MCF 10A (cell line): ENCODE measurements around the gene LRRC37A2. TPM values are rescaled to one million over a fixed set of nuclear protein-coding genes. Genes with fewer than 3 reads are reported as not detected.
"Not testable (repeated sequence)": the region's sequence is repeated elsewhere in the genome, so short reads cannot be mapped to it uniquely, and the experiment has no call there.

Experiments used
- BruUV-seq: library from RNA; stranded (reverse); fragments of 400-500 nt; replicated peaks from 2 replicates; lab custom pipeline; 2021; lab: Mats Ljungman, UMichigan
- CTCF ChIA-PET: fragments of 300-600 bp; sonication (Branson Sonifier 250); formaldehyde crosslinking; extraction: SDS; loops from one replicate; lab custom pipeline; 2021; ENCODE audit warnings: antibody characterized with exemption, inconsistent platforms; lab: Yijun Ruan, JAX
- POLR2A ChIA-PET: fragments of 300-600, 350-650 bp; sonication (Branson Sonifier 250); formaldehyde crosslinking; extraction: SDS; loops from one replicate; lab custom pipeline; 2020; ENCODE audit warnings: antibody characterized with exemption, inconsistent platforms; lab: Yijun Ruan, JAX
- DNase-seq: peaks from one replicate; pipeline ENCODE4 v3.0.0-alpha.2; 2018; ENCODE audit not compliant: unreplicated experiment
- H3K27ac Mint-ChIP-seq: one replicate; pipeline ENCODE4 v1.8.0; 2022; ENCODE audit warnings: mild to moderate bottlenecking, low read depth, mixed read lengths; ENCODE audit not compliant: unreplicated experiment
- H3K27me3 Mint-ChIP-seq: one replicate; pipeline ENCODE4 v1.8.0; 2022; ENCODE audit warnings: mixed read lengths; ENCODE audit not compliant: insufficient read depth, unreplicated experiment
- H3K36me3 Mint-ChIP-seq: one replicate; pipeline ENCODE4 v1.8.0; 2022; ENCODE audit warnings: mild to moderate bottlenecking, moderate library complexity, mixed read lengths; ENCODE audit not compliant: insufficient read depth, unreplicated experiment
- H3K4me1 Mint-ChIP-seq: one replicate; pipeline ENCODE4 v1.8.0; 2022; ENCODE audit warnings: mixed read lengths; ENCODE audit not compliant: insufficient read depth, unreplicated experiment
- H3K4me3 Mint-ChIP-seq: one replicate; pipeline ENCODE4 v1.8.0; 2022; ENCODE audit warnings: mild to moderate bottlenecking, moderate library complexity, mixed read lengths; ENCODE audit not compliant: unreplicated experiment
- H3K9me3 Mint-ChIP-seq: one replicate; pipeline ENCODE4 v1.8.0; 2022; ENCODE audit warnings: mixed read lengths; ENCODE audit not compliant: unreplicated experiment
- intact Hi-C: fragments of 100-400 bp; cut with micrococcal nuclease; formaldehyde crosslinking; loops from 2 replicates; pipeline ENCODE4 v1.14.1; 2022
- total RNA-seq: library from RNA; stranded (reverse); gene quantifications from 2 replicates; pipeline ENCODE4 v1.2.3, GENCODE V29; 2022

The LRRC37A2 gene
- total RNA-seq, 1 experiment from 2014 or later: 6.1 TPM

DNA sequence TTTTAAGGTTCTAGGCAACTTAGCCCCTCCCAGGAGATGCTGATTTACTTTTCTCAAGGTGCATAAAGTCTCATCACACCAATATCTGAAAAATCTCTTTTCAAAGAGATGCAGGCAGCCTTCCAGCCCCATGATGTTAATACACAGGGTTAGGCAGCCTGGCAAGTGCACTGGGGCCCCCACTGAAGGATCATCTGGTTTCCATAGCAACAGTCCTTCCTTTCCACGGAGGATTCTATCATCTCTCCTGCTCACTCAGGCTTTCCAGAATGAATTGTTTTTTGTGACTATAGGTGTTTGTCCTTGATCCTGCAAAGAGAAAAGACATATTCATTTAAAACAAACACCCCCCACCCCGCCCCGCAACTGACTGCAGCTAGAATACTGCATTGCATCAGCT lies 73.2 kb downstream of the LRRC37A2 start:
- H3K27ac Mint-ChIP-seq, BruUV-seq, H3K9me3 Mint-ChIP-seq, CTCF ChIA-PET, intact Hi-C loops, H3K4me1 Mint-ChIP-seq, H3K4me3 Mint-ChIP-seq, H3K36me3 Mint-ChIP-seq, POLR2A ChIA-PET, H3K27me3 Mint-ChIP-seq, DNase-seq: not testable (repeated sequence)

DNA sequence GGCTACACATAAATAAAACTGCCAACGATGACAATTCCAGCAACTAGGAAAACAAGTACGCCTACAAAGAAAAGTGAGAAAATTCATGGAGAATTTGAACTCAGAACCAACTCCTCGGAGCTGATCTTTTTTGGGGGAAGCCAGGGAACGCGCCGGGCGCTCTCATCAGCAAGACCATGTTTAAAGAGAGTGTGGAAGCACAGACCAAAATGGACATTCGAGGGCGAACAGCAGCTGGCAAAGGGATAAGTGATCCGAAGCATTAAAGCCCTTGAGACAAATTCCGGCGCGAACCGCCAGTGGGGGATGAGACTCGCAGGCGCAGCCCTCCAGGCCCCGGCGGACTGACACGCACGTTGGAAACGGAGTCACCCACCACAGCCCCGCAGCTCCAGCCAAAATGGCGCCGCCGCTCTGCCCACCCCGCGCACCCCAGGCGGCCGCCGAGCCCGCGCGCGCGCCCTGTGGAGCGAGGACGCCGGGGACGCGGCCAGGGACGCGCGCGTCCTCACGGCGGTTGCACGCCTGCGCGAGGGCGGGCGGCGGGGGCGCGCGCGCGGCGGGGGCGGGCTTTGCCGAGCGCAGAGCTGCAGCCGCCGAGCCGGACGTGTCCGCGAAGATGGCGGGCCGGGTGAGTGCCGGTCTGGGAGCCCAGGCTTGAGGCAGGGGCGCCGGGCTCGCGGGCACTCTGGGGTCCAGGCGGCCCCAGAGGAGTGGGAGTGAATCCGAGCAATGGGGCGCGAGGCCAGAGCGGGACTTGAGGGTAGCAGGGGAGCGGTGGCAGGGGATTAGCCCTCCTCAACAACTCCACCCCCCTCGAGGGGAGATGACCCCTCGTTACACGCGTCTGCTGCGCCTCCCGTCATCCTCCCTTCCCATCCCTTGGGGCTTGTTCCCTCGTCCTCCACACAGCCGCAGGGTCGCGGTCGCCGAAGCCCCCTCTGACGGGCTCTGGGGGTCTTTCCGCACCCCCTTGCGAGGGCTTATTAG lies 78.2 kb downstream of the LRRC37A2 start, which contains the start of gene NSF:
TSS of gene NSF (plus strand) at position 513 of the 990 bp plus-strand sequence. CDS start at position 620, 107 bp downstream.
- H3K4me3 Mint-ChIP-seq, H3K9me3 Mint-ChIP-seq, BruUV-seq, H3K27ac Mint-ChIP-seq, intact Hi-C loops, H3K4me1 Mint-ChIP-seq, POLR2A ChIA-PET, DNase-seq, CTCF ChIA-PET, H3K27me3 Mint-ChIP-seq, H3K36me3 Mint-ChIP-seq: not testable (repeated sequence)

DNA sequence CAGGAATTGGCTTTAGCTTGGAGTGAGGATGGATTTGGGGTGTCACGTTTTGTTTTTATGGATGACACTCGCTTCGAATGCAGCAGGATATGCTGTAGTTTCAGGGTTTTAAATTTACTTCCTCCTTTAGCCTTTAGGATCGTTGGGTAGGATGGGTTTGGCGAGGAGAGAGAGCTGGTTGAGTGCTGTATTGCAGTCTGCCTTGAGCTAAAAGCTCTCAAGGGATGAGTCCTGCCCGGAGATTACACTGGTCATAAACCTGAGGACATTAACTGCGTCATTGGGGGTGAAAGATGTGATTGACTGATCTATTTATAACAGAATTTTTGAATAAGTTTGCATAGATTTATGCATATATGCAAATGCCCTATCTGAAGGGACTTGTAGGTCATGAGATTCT lies 79.1 kb downstream of the LRRC37A2 start:
- H3K9me3 Mint-ChIP-seq, H3K4me1 Mint-ChIP-seq, H3K36me3 Mint-ChIP-seq, H3K4me3 Mint-ChIP-seq, DNase-seq, H3K27me3 Mint-ChIP-seq, H3K27ac Mint-ChIP-seq, POLR2A ChIA-PET, intact Hi-C loops, CTCF ChIA-PET: not testable (repeated sequence)
- TSS peak; percentile 25 for BruUV-seq

DNA sequence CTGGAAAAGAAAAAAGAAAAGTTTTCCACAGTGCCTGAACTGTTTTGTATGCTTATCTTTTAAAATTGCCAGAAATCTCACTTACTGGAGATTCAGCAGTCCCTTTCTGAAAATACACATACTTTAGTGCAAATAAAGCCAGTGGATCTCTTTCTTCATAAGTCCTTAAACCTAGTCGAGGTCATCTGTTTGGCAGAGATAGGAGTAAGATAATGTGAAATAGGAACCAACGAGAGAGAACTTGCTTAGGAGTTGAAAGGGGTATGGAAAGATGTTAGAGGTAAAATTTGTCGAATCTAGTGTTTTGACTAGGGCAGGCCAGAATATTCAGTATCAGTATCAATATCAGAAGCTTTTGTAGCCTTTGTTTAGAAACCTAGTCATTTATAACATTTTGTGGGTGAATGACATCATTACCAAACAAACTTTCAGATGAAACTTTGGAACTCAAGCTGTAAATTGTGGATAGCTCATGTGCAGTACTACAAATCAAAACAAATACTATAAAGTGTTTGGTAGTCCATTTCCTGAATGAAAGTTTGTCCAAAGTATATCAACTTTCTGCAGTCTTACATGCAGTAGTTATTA lies 86.2 kb downstream of the LRRC37A2 start:
- H3K27ac Mint-ChIP-seq, CTCF ChIA-PET, BruUV-seq, H3K9me3 Mint-ChIP-seq, H3K4me3 Mint-ChIP-seq, POLR2A ChIA-PET, DNase-seq, H3K27me3 Mint-ChIP-seq, H3K36me3 Mint-ChIP-seq, H3K4me1 Mint-ChIP-seq, intact Hi-C loops: not testable (repeated sequence)

DNA sequence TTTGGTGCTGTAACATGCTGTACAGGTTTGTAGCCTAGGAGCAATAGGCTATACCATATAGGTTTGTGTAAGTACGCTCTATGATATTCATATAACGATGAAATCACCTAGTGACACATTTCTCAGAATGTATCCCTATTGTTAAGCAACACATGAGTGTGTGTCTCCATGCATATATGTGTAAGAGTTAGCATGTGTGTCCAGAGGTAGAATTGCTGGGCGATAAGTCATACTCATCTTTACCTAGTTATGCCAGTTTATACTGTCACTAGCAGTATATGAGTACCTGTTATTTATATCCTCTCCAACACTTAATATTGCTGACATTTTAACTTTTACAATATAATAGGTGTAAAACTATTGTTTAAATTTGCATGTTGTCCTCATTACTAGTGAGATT lies 88.5 kb downstream of the LRRC37A2 start:
- H3K27me3 Mint-ChIP-seq, H3K4me3 Mint-ChIP-seq, POLR2A ChIA-PET, H3K27ac Mint-ChIP-seq, H3K36me3 Mint-ChIP-seq, CTCF ChIA-PET, intact Hi-C loops, DNase-seq, BruUV-seq, H3K4me1 Mint-ChIP-seq, H3K9me3 Mint-ChIP-seq: not testable (repeated sequence)

DNA sequence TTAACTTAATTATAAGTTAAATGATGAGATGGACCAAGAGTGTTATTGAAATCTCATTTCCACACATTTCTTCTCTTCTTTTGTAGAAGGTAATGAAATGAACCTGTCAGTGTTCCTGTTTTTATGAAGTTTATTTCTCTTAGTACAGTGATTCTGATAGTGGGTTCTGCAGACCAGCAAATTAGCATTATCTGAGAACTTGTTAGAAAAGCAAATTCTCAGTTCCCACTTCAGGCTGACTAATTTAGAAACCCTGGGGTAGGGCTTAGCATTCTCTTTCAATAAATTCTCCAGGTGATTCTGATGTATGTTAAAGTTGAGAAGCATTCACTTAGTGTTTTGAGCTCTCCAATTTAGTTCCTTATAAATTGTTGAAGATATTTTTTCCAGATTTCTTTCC lies 90.9 kb downstream of the LRRC37A2 start:
- intact Hi-C loops, H3K9me3 Mint-ChIP-seq, BruUV-seq, H3K27me3 Mint-ChIP-seq, CTCF ChIA-PET, H3K36me3 Mint-ChIP-seq, DNase-seq, POLR2A ChIA-PET, H3K27ac Mint-ChIP-seq, H3K4me1 Mint-ChIP-seq, H3K4me3 Mint-ChIP-seq: not testable (repeated sequence)

Other genes starting within 250 kb of the LRRC37A2 start
- 1.7 and 1.8 TPM in 2 replicates for gene LRRC37A, start 217.3 kb upstream of the LRRC37A2 start, total RNA-seq
- gene ARL17B, start 150.7 kb upstream of the LRRC37A2 start, total RNA-seq: 12.5 and 14.2 TPM in 2 replicates
- 18.3 and 20.7 TPM in 2 replicates for gene ARL17A, start 67.2 kb downstream of the LRRC37A2 start, total RNA-seq
- 21.1 and 24.1 TPM in 2 replicates for gene NSF, start 78.2 kb downstream of the LRRC37A2 start, total RNA-seq